Endodermal cell (in vitro differentiated cells): Measurements from ENCODE around the gene PRDM16. TPM values are rescaled to one million over a fixed set of nuclear protein-coding genes. Genes with fewer than 3 reads are reported as not detected.

Source experiments
- DNase-seq: peaks from one replicate; pipeline ENCODE4 v3.0.0-alpha.2; 2017
- H3K27ac ChIP-seq: 2 replicates; pipeline ENCODE4 v1.5.1; 2013; ENCODE audit warnings: mild to moderate bottlenecking, low read depth, low read length, moderate library complexity
- H3K27me3 ChIP-seq: 2 replicates; pipeline ENCODE4 v1.6.1; 2013; ENCODE audit warnings: mild to moderate bottlenecking, low read length, moderate library complexity; ENCODE audit not compliant: insufficient read depth, control insufficient read depth, poor library complexity, severe bottlenecking
- H3K36me3 ChIP-seq: 2 replicates; pipeline ENCODE4 v1.7.0; 2013; ENCODE audit warnings: mild to moderate bottlenecking, low read length, moderate library complexity; ENCODE audit not compliant: control insufficient read depth, insufficient read depth
- H3K4me1 ChIP-seq: one replicate; pipeline ENCODE4 v1.7.0; 2013; ENCODE audit warnings: low read length; ENCODE audit not compliant: control insufficient read depth, insufficient read depth
- H3K4me3 ChIP-seq: 2 replicates; pipeline ENCODE4 v1.5.1; 2013; ENCODE audit warnings: mild to moderate bottlenecking, low read length, moderate library complexity
- H3K9ac ChIP-seq: 2 replicates; pipeline ENCODE4 v1.6.1; 2013; ENCODE audit warnings: mild to moderate bottlenecking, low read length, moderate library complexity; ENCODE audit not compliant: poor library complexity, severe bottlenecking; ENCODE audit errors: extremely low read depth
- H3K9me3 ChIP-seq: 2 replicates; pipeline ENCODE4 v1.6.1; 2013; ENCODE audit warnings: mild to moderate bottlenecking, low read length, moderate library complexity; ENCODE audit not compliant: control insufficient read depth
- H3K27ac Mint-ChIP-seq: 2 replicates; pipeline ENCODE4 v1.8.0; 2020; ENCODE audit warnings: mixed read lengths
- H3K27me3 Mint-ChIP-seq: 2 replicates; pipeline ENCODE4 v1.8.0; 2021; ENCODE audit warnings: mild to moderate bottlenecking, mixed read lengths; ENCODE audit not compliant: insufficient read depth
- H3K36me3 Mint-ChIP-seq: 2 replicates; pipeline ENCODE4 v1.8.0; 2020; ENCODE audit warnings: low read depth, mixed read lengths
- H3K4me1 Mint-ChIP-seq: 2 replicates; pipeline ENCODE4 v1.8.0; 2020; ENCODE audit warnings: mixed read lengths
- H3K4me3 Mint-ChIP-seq: 2 replicates; pipeline ENCODE4 v1.8.0; 2020; ENCODE audit warnings: mild to moderate bottlenecking, moderate library complexity, mixed read lengths
- H3K9me3 Mint-ChIP-seq: 2 replicates; pipeline ENCODE4 v1.8.0; 2020; ENCODE audit warnings: mild to moderate bottlenecking, mixed read lengths
- WGBS, 2 experiments: methylation state at CpG; one replicate each; pipeline versions ENCODE4 v1.1.5 to v1.1.7; 2013; ENCODE audit warnings: missing lambda C conversion rate in 2 of 2, mixed read lengths in 1 of 2; ENCODE audit not compliant: insufficient coverage in 1 of 2, insufficient read length in 1 of 2; 5-methylcytosine and 5-hydroxymethylcytosine counted together
- total RNA-seq, 2 donors: library from RNA; stranded (reverse); fragmentation: NEBNext Ultra II Directional in 1 of 2; extraction: Animal tissue kit (Norgen Biotek cat#: 25700) in 1 of 2; gene quantifications; 2 replicates in 1 of 2; 3 replicates in 1 of 2; pipeline ENCODE4 v1.2.1, GENCODE V29; 2021
- TF ChIP-seq, protein P1 (sequence below): fragments of 200-600 bp; sonication (generic); conservative IDR thresholded peaks from 2 replicates; pipeline ENCODE4 v1.5.0; 2021; ENCODE audit warnings: antibody characterized with exemption, mild to moderate bottlenecking

The PRDM16 gene
- total RNA-seq, 2 donors from 2014 or later, result 2.1 to 4.0 TPM

DNA sequence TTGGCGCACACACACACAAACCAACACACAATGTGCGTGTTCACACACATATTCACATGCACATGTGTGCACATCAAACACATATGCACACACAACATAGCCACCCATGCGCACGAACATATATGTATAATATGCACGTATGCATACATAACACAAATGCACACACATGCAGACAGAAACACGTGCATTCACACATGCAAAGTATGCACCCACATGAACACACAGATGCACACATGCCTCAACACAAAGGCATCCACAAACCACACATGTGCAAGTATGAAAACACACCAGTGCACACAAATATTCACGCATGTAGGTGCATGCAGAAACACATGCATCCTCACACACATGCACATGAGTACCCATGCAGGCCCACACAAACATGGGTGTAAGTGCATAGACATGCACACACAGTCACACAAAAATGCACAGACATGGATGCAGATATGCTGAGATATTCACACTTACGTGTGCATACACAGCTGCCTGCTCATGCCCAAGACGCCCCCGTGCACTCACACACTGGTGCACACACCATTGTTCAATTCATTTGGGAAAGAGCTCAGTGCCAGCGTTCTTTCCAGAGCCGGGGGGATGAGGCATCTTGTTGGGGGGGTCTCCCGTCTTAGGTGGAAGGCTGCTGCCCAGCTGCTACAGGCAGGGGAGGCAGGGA is 332.7 kb downstream of the PRDM16 start:
- Histone ChIP-seq H3K27me3 (no peaks in the 10 kb centered on the region), H3K36me3 (no peaks in the 10 kb centered on the region), H3K9ac (no peak overlapping the region), H3K27ac (no peak overlapping the region), H3K4me1 (no peaks in the 10 kb centered on the region), H3K9me3 (no peaks in the 10 kb centered on the region), H3K4me3 (no peak overlapping the region)
- Mint-ChIP-seq H3K27me3 (no peaks in the 10 kb centered on the region), H3K4me1 (peaks cover 3% of the 10 kb centered on the region), H3K9me3 (no peaks in the 10 kb centered on the region), H3K4me3 (no peak overlapping the region), H3K36me3 (no peaks in the 10 kb centered on the region), H3K27ac (no peak overlapping the region)
- WGBS, 2 experiments, result 85 to 92% methylated on average over 8 to 13 of the region's 13 CpGs
- no peak for DNase-seq
- TF ChIP-seq, protein P1, sequence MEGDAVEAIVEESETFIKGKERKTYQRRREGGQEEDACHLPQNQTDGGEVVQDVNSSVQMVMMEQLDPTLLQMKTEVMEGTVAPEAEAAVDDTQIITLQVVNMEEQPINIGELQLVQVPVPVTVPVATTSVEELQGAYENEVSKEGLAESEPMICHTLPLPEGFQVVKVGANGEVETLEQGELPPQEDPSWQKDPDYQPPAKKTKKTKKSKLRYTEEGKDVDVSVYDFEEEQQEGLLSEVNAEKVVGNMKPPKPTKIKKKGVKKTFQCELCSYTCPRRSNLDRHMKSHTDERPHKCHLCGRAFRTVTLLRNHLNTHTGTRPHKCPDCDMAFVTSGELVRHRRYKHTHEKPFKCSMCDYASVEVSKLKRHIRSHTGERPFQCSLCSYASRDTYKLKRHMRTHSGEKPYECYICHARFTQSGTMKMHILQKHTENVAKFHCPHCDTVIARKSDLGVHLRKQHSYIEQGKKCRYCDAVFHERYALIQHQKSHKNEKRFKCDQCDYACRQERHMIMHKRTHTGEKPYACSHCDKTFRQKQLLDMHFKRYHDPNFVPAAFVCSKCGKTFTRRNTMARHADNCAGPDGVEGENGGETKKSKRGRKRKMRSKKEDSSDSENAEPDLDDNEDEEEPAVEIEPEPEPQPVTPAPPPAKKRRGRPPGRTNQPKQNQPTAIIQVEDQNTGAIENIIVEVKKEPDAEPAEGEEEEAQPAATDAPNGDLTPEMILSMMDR, result no peak

DNA sequence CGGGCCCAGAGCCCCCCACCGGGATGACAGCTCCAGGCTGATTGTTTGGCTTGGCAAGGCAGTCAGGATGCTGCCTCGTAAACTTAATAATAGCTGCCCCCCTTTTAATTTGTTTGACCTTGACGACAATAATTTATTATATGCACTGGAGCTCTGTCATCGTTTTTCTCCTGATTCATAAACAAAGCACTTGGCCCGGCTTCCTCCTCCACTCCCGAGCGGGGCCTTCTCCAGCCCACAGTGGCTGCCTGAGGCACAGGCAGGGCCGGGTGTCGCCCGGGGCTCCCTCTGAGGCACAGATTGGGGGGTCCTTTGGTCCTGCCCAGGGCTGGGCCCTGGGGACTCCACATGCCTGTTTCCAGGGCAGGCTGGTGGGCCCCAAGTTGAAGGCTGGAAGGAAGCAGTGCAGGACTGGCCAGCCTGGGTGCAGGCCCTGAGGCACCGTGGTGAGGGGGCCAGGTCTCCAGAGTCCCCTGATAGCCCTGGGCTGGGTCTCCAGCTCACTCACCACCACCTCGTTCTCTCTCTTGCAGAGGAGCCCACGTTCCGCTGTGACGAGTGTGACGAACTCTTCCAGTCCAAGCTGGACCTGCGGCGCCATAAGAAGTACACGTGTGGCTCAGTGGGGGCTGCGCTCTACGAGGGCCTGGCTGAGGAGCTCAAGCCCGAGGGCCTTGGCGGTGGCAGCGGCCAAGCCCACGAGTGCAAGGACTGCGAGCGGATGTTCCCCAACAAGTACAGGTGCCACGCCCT is 333.4 kb downstream of the PRDM16 start:
- Mint-ChIP-seq H3K4me3 (no peak overlapping the region), H3K9me3 (no peaks in the 10 kb centered on the region), H3K4me1 (peaks cover 3% of the 10 kb centered on the region), H3K27ac (no peak overlapping the region), H3K36me3 (no peaks in the 10 kb centered on the region), H3K27me3 (no peaks in the 10 kb centered on the region)
- TF ChIP-seq, protein P1, result no peak
- Histone ChIP-seq H3K27me3 (no peaks in the 10 kb centered on the region), H3K36me3 (no peaks in the 10 kb centered on the region), H3K9me3 (no peaks in the 10 kb centered on the region), H3K9ac (no peak overlapping the region), H3K4me3 (no peak overlapping the region), H3K27ac (peak overlapping the region; percentile 47), H3K4me1 (no peaks in the 10 kb centered on the region)
- no peak for DNase-seq
- whole genome bisulfite sequencing, 2 experiments, result 93 to 95% methylated on average over 23 to 29 of the region's 29 CpGs

DNA sequence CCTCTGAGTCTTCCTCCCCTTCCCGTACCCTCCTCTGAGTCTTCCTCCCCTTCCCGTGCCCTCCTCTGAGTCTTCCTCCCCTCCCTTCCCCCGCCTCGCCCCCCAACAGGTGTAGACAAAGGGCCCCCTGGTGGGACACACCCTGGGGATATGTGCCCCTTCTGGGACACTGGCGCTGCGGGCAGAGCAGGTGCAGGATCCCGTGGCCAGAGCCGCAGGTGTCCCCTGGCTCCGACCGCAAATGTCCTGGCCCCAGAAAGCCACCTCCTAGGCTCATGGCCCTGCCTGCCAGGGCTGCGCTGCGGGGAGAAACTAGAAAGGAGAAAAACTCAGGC is 334.0 kb downstream of the PRDM16 start:
- Mint-ChIP-seq H3K4me3 (no peak overlapping the region), H3K4me1 (peaks cover 3% of the 10 kb centered on the region), H3K27ac (no peak overlapping the region), H3K36me3 (no peaks in the 10 kb centered on the region), H3K9me3 (no peaks in the 10 kb centered on the region), H3K27me3 (no peaks in the 10 kb centered on the region)
- DNase-seq, result no peak
- Histone ChIP-seq H3K27ac (no peak overlapping the region), H3K9ac (no peak overlapping the region), H3K9me3 (no peaks in the 10 kb centered on the region), H3K27me3 (no peaks in the 10 kb centered on the region), H3K36me3 (no peaks in the 10 kb centered on the region), H3K4me3 (no peak overlapping the region), H3K4me1 (no peaks in the 10 kb centered on the region)
- WGBS, 2 experiments, result 82 to 85% methylated on average over 8 to 12 of the region's 12 CpGs
- TF ChIP-seq, protein P1, result no peak
